NCI-H510A treated with DMSO at 0.1 percent for 48 hours (cell line): ENCODE data around the gene SGK1.
"Not testable (repeated sequence)": the region's sequence is repeated elsewhere in the genome, so short reads cannot be mapped to it uniquely, and the experiment has no call there.

Source experiments
- DNase-seq: peaks from one replicate; lab custom pipeline; 2025; lab: John Stamatoyannopoulos, UW

Gene SGK1

GRCh38 chr6:134251320-134251719, 66.6 kb downstream of the SGK1 start:
- DNase-seq: no peak

- DNase-seq: no peak
Measured at GRCh38 chr6:134250776-134251175, 67.1 kb downstream of the SGK1 start.

GRCh38 chr6:134249759-134250602, 67.9 kb downstream of the SGK1 start:
- no peak for DNase-seq

- no peak for DNase-seq
Measured at GRCh38 chr6:134249239-134249758, 68.6 kb downstream of the SGK1 start.

GRCh38 chr6:134247844-134248580, 69.9 kb downstream of the SGK1 start:
- DNase-seq: no peak

- no peak for DNase-seq
Measured at GRCh38 chr6:134247231-134247833, 70.6 kb downstream of the SGK1 start.

GRCh38 chr6:134245706-134246105, 72.2 kb downstream of the SGK1 start:
- no peak for DNase-seq

GRCh38 chr6:134245041-134245440, 72.9 kb downstream of the SGK1 start:
- no peak for DNase-seq

- no peak for DNase-seq
Measured at GRCh38 chr6:134240665-134241431, 77.1 kb downstream of the SGK1 start.

- DNase-seq: no peak
Measured at GRCh38 chr6:134238960-134239795, 78.7 kb downstream of the SGK1 start.

- no peak for DNase-seq
Measured at GRCh38 chr6:134238006-134238405, 79.9 kb downstream of the SGK1 start.

GRCh38 chr6:134235937-134236751, 81.8 kb downstream of the SGK1 start:
- DNase-seq: no peak

GRCh38 chr6:134235334-134235733, 82.6 kb downstream of the SGK1 start:
- DNase-seq: not testable (repeated sequence)

- no peak for DNase-seq
Measured at GRCh38 chr6:134233180-134233955, 84.5 kb downstream of the SGK1 start.

- DNase-seq: no peak
Measured at GRCh38 chr6:134230940-134231339, 87.0 kb downstream of the SGK1 start.

GRCh38 chr6:134230087-134230700, 87.7 kb downstream of the SGK1 start:
- DNase-seq: no peak

- no peak for DNase-seq
Measured at GRCh38 chr6:134229520-134229919, 88.4 kb downstream of the SGK1 start.

GRCh38 chr6:134223796-134224420, 94.0 kb downstream of the SGK1 start:
- no peak for DNase-seq
